Liver (tissue), 9 donors: ENCODE data around the gene DENND1C. TPM values are rescaled to one million over a fixed set of nuclear protein-coding genes. Genes with fewer than 3 reads are reported as not detected.
A peak's percentile ranks its signal among the peaks of the same experiment; 100 is the strongest.

Experiments used
- DNase-seq: peaks from one replicate; pipeline ENCODE4 v3.0.0-alpha.2; 2017; ENCODE audit warnings: low spot score
- H3K27ac ChIP-seq, 2 donors: one replicate each; pipeline ENCODE4 v1.7.0; 2013; ENCODE audit warnings: inconsistent platforms in 2 of 2, low read length in 2 of 2, control low read depth in 1 of 2, low read depth in 1 of 2, mild to moderate bottlenecking in 1 of 2
- H3K27me3 ChIP-seq, 4 donors: one replicate each; pipeline versions ENCODE4 v1.6.1 to v1.7.0; 2013; ENCODE audit warnings: low read length in 3 of 4, inconsistent platforms in 1 of 4, mild to moderate bottlenecking in 1 of 4, moderate library complexity in 1 of 4; ENCODE audit not compliant: control insufficient read depth in 4 of 4, insufficient read depth in 4 of 4
- H3K36me3 ChIP-seq, 4 donors: one replicate each; pipeline versions ENCODE4 v1.6.1 to v1.7.0; 2013; ENCODE audit warnings: low read length in 3 of 4, mild to moderate bottlenecking in 3 of 4, low read depth in 1 of 4, moderate library complexity in 1 of 4; ENCODE audit not compliant: control insufficient read depth in 4 of 4, insufficient read depth in 3 of 4
- H3K4me1 ChIP-seq, 4 donors: one replicate each; pipeline versions ENCODE4 v1.6.1 to v1.7.0; 2013; ENCODE audit warnings: low read length in 3 of 4, mild to moderate bottlenecking in 3 of 4, moderate library complexity in 1 of 4; ENCODE audit not compliant: control insufficient read depth in 4 of 4, insufficient read depth in 4 of 4
- H3K4me3 ChIP-seq, 3 donors: one replicate each; pipeline versions ENCODE4 v1.6.1 to v1.7.0; 2013; ENCODE audit warnings: low read length in 3 of 3, control low read depth in 1 of 3, low read depth in 1 of 3, mild to moderate bottlenecking in 1 of 3
- H3K9ac ChIP-seq, 2 donors: one replicate each; pipeline ENCODE4 v1.7.0; 2013; ENCODE audit warnings: low read length in 2 of 2, mild to moderate bottlenecking in 2 of 2, moderate library complexity in 2 of 2, control low read depth in 1 of 2, low read depth in 1 of 2
- H3K9me3 ChIP-seq, 4 donors: one replicate each; pipeline versions ENCODE4 v1.6.1 to v1.7.0; 2013; ENCODE audit warnings: low read length in 3 of 4; ENCODE audit not compliant: control insufficient read depth in 4 of 4
- CTCF ChIP-seq: fragments of 150-350 bp; IDR thresholded peaks from 2 replicates; pipeline ENCODE4 v1.5.1; 2017; ENCODE audit warnings: improper control_type of control experiment, low read depth, low read length; ENCODE audit not compliant: missing input control
- EGR1 ChIP-seq, 2 donors: IDR thresholded peaks; 2 replicates each; pipeline ENCODE4 v1.6.1; 2016 to 2018; ENCODE audit warnings: antibody characterized with exemption in 2 of 2, low read depth in 2 of 2
- FOXA1 ChIP-seq: IDR thresholded peaks from 2 replicates; pipeline ENCODE4 v1.6.1; 2016; ENCODE audit warnings: antibody characterized with exemption
- FOXA2 ChIP-seq: IDR thresholded peaks from 2 replicates; pipeline ENCODE4 v1.6.1; 2016; ENCODE audit warnings: antibody characterized with exemption
- GABPA ChIP-seq, 2 donors: IDR thresholded peaks in 1 of 2; conservative IDR thresholded peaks in 1 of 2; 2 replicates each; pipeline ENCODE4 v1.6.1; 2016; ENCODE audit warnings: antibody characterized with exemption in 2 of 2, mild to moderate bottlenecking in 1 of 2, moderate library complexity in 1 of 2
- HNF4A ChIP-seq, 2 donors: conservative IDR thresholded peaks; 2 replicates each; pipeline ENCODE4 v1.6.1; 2016; ENCODE audit warnings: antibody characterized with exemption in 2 of 2, mild to moderate bottlenecking in 2 of 2
- HNF4G ChIP-seq: IDR thresholded peaks from 2 replicates; pipeline ENCODE4 v1.6.1; 2016; ENCODE audit warnings: antibody characterized with exemption
- JUND ChIP-seq, 2 donors: IDR thresholded peaks; 2 replicates each; pipeline ENCODE4 v1.6.1; 2016; ENCODE audit warnings: antibody characterized with exemption in 2 of 2
- NR2F2 ChIP-seq: IDR thresholded peaks from 2 replicates; pipeline ENCODE4 v1.6.1; 2016; ENCODE audit warnings: antibody characterized with exemption
- RAD21 ChIP-seq, 2 donors: IDR thresholded peaks; 2 replicates each; pipeline ENCODE4 v1.6.1; 2016; ENCODE audit warnings: antibody characterized with exemption in 2 of 2, mild to moderate bottlenecking in 2 of 2
- REST ChIP-seq: IDR thresholded peaks from 2 replicates; pipeline ENCODE4 v1.6.1; 2016; ENCODE audit warnings: antibody characterized with exemption, mild to moderate bottlenecking
- RXRA ChIP-seq, 2 donors: IDR thresholded peaks; 2 replicates each; pipeline ENCODE4 v1.6.1; 2017 to 2018; ENCODE audit warnings: antibody characterized with exemption in 2 of 2, mild to moderate bottlenecking in 1 of 2
- SP1 ChIP-seq: IDR thresholded peaks from 2 replicates; pipeline ENCODE4 v1.6.1; 2018; ENCODE audit warnings: antibody characterized with exemption, mild to moderate bottlenecking
- TAF1 ChIP-seq: conservative IDR thresholded peaks from 2 replicates; pipeline ENCODE4 v1.6.1; 2016; ENCODE audit warnings: antibody characterized with exemption, mild to moderate bottlenecking
- YY1 ChIP-seq: IDR thresholded peaks from 2 replicates; pipeline ENCODE4 v1.6.1; 2016; ENCODE audit warnings: antibody characterized with exemption, mild to moderate bottlenecking
- ZBTB33 ChIP-seq: IDR thresholded peaks from 2 replicates; pipeline ENCODE4 v1.6.1; 2016; ENCODE audit warnings: antibody characterized with exemption
- WGBS: extraction: QIAGEN DNeasy Blood & Tissue Kit; methylation state at CpG from one replicate; pipeline ENCODE4 v1.1.7; 2013; 5-methylcytosine and 5-hydroxymethylcytosine counted together
- polyA plus RNA-seq, 2 donors: library from polyadenylated mRNA; stranded (reverse) in 1 of 2; unstranded in 1 of 2; fragments of 200-250 nt in 1 of 2; fragments of >200 nt in 1 of 2; fragmentation: Nextera tagmentation in 1 of 2; extraction: Ambion mirVana in 1 of 2; gene quantifications; one replicate each; pipeline versions ENCODE4 v1.2.1 to v1.2.3, GENCODE V29; 2013 to 2015
- total RNA-seq, 2 donors: library from RNA; depleted of rRNA; stranded (reverse); fragments of >200 nt; gene quantifications; one replicate each; pipeline ENCODE4 v1.2.3, GENCODE V29; 2014
- TF ChIP-seq, protein P1 (sequence below): IDR thresholded peaks from 2 replicates; pipeline ENCODE4 v1.6.1; 2016; ENCODE audit warnings: antibody characterized with exemption
- TF ChIP-seq, protein P2 (sequence below): IDR thresholded peaks from 2 replicates; pipeline ENCODE4 v1.6.1; 2016; ENCODE audit warnings: antibody characterized with exemption
- donor health status: healthy.
- donor health status: healthy.
- donor health status: healthy.
- donor health status: healthy.
- donor health status: healthy.

Gene DENND1C
- total and polyA plus RNA-seq, 4 donors, result 0.99 to 1.5 (median 1.2) TPM

DNA sequence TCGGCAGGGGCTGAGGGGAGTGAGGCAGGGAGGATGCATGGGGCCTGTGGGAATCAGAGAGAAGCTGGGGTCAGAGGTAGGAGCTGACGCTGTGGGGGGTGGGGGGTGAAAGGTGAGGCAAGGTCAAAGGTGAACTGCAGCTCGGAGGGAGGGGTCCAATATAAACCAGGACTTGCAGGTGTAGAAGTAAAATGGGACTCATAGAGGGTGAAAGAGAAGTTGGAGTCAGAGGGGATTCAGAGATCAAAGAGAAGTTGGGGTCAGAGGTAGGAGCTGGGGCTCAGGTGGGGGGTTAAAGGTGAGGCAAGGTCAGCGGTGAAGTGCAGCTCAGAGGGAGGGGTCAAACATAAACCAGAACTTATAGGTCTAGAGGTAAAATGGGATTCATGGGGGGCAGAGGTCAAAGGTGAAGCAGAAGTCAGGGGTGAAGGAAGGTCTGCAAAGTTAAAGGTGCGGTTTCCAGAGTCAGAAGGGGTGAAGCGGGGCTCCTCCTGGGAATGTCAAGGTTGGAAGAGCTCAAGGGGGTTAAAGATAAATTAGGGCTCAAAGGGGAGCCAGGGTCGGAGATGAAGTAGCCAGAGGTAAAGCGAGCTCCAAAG lies 12.9 kb upstream of the DENND1C start:
- WGBS, result 78% methylated on average over 8 of the region's 8 CpGs
- no peak overlapping the region for H3K4me3 ChIP-seq
- H3K9me3 ChIP-seq, result peaks cover 0 to 11% (median 6%) of the 10 kb centered on the region in 4 donors
- no peaks in the 10 kb centered on the region for H3K27me3 ChIP-seq
- H3K36me3 ChIP-seq, result no peaks in the 10 kb centered on the region
- peak; percentile 37 for TF ChIP-seq NR2F2
- TF ChIP-seq YY1, result no peak
- H3K9ac ChIP-seq, result no peak overlapping the region
- no peak overlapping the region for H3K27ac ChIP-seq
- no peaks in the 10 kb centered on the region for H3K4me1 ChIP-seq
- DNase-seq, result no peak

DNA sequence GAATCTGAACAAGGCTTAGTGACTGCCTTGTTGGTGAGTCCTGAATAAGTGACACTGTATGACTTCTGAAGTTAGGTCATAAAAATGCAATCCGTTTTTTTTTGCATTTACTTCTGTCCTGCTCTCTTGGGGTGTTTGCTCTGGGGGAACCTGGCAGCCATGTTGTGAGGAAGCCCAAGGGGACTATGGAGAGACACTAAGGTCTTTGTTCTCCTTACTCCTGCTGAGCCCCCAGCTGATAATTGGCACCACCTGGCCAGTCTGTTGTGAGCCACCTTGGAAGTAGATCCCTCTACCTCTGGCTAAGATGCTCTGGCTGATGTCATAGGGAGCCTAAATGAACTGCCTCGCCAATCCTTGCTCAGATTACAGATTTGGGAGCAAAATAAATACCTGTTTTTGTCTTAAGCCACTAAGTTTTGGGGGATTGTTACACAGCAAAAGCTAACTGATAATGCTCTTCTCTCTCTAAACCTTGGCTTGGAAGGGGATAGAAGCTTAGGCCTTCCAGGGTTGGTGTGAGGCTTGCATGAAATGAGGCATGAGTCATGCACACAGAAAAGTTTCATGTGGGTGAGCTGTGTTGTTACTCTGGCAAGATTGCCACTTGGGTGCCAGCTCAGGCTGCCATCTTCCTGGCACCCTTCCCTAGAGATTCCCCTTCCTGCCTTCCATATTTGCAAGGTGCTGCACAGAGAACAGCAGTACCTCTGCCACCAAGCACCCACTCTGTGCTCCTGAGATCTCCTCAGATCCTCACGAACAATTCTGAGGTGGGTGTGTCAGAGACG lies 10.4 kb upstream of the DENND1C start:
- no peaks in the 10 kb centered on the region for H3K4me1 ChIP-seq
- no peak for TF ChIP-seq EGR1 (IDR thresholded peaks at IDR 0.05; ENCODE audit: low read depth in 2 of 2)
- TF ChIP-seq ZBTB33, result no peak
- no peak for TF ChIP-seq RXRA (IDR thresholded peaks at IDR 0.05)
- TF ChIP-seq FOXA2, result no peak
- TF ChIP-seq FOXA1, result no peak
- TF ChIP-seq HNF4A (conservative IDR thresholded peaks at IDR 0.05), result no peak
- TF ChIP-seq TAF1, result no peak
- TF ChIP-seq, protein P1, sequence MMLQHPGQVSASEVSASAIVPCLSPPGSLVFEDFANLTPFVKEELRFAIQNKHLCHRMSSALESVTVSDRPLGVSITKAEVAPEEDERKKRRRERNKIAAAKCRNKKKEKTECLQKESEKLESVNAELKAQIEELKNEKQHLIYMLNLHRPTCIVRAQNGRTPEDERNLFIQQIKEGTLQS, result no peak
- no peak for TF ChIP-seq RAD21 (IDR thresholded peaks at IDR 0.05)
- no peak for TF ChIP-seq JUND (IDR thresholded peaks at IDR 0.05)
- no peak for TF ChIP-seq SP1
- TF ChIP-seq HNF4G, result no peak
- TF ChIP-seq GABPA (IDR thresholded peaks at IDR 0.05 in 1 of 2, conservative IDR thresholded peaks at IDR 0.05 in 1 of 2), result no peak
- no peak for TF ChIP-seq REST
- TF ChIP-seq, protein P2, sequence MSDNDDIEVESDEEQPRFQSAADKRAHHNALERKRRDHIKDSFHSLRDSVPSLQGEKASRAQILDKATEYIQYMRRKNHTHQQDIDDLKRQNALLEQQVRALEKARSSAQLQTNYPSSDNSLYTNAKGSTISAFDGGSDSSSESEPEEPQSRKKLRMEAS, result no peak
- TF ChIP-seq YY1, result no peak
- TF ChIP-seq NR2F2, result no peak
- no peak for TF ChIP-seq CTCF
- H3K9ac ChIP-seq, result no peak overlapping the region
- H3K9me3 ChIP-seq, result peaks cover 0 to 11% (median 6%) of the 10 kb centered on the region in 4 donors
- H3K4me3 ChIP-seq, result no peak overlapping the region
- no peak for DNase-seq
- WGBS, result 83% methylated on average over 4 of the region's 4 CpGs
- no peak overlapping the region for H3K27ac ChIP-seq
- no peaks in the 10 kb centered on the region for H3K27me3 ChIP-seq
- H3K36me3 ChIP-seq, result no peaks in the 10 kb centered on the region
